GM23338 (cell line): ENCODE measurements around the gene AKIP1.

Experiments
- JUNB ChIP-seq: IDR thresholded peaks from one replicate; pipeline ENCODE4 v1.6.1; 2016; ENCODE audit warnings: antibody characterized with exemption; ENCODE audit not compliant: unreplicated experiment
- REST ChIP-seq: IDR thresholded peaks from one replicate; pipeline ENCODE4 v1.6.1; 2018; ENCODE audit warnings: antibody characterized with exemption; ENCODE audit not compliant: unreplicated experiment
- TF ChIP-seq, protein P1 (sequence below), 2 experiments: fragments of 200-600 bp in 1 of 2; sonication (generic) in 1 of 2; conservative IDR thresholded peaks; 2 replicates each; pipeline versions ENCODE4 v1.5.1 to v1.6.1; 2016 to 2017; ENCODE audit warnings: antibody characterized with exemption in 2 of 2, low read depth in 2 of 2, mild to moderate bottlenecking in 2 of 2, moderate library complexity in 1 of 2

DNA sequence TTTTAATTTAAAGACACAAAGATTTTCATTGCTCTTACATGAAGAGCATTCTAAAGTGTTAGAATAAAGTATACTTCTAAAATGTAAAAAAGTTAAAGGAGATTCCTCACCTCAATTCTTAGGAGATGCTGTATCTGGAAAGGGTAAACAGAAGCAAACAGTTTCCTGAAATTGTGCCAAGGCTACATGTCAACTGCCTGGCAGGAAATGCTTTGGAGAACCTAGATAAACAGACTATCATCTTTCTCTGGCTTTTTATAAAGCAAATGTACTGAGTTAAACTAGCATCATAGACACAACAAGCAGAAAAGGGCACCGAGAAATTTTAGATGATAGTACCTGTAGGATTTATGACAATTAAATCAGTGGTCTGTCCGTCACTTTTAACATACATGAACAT is 24.7 kb upstream of the AKIP1 start:
- TF ChIP-seq, protein P1, sequence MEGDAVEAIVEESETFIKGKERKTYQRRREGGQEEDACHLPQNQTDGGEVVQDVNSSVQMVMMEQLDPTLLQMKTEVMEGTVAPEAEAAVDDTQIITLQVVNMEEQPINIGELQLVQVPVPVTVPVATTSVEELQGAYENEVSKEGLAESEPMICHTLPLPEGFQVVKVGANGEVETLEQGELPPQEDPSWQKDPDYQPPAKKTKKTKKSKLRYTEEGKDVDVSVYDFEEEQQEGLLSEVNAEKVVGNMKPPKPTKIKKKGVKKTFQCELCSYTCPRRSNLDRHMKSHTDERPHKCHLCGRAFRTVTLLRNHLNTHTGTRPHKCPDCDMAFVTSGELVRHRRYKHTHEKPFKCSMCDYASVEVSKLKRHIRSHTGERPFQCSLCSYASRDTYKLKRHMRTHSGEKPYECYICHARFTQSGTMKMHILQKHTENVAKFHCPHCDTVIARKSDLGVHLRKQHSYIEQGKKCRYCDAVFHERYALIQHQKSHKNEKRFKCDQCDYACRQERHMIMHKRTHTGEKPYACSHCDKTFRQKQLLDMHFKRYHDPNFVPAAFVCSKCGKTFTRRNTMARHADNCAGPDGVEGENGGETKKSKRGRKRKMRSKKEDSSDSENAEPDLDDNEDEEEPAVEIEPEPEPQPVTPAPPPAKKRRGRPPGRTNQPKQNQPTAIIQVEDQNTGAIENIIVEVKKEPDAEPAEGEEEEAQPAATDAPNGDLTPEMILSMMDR (conservative IDR thresholded peaks at IDR 0.05; ENCODE audit: low read depth in 2 of 2) = no peak
- TF ChIP-seq REST = no peak
- no peak for TF ChIP-seq JUNB
